Transverse colon (tissue), 3 donors: ENCODE measurements around the gene UBR3.
"Not testable (repeated sequence)": the region's sequence is repeated elsewhere in the genome, so short reads cannot be mapped to it uniquely, and the experiment has no call there.

Experiments
- CTCF ChIP-seq, 5 experiments: fragments of 200-600 bp in 3 of 5; fragments of 450-650 bp in 2 of 5; sonication (generic) in 3 of 5; IDR thresholded peaks; 1 replicate in 2 of 5; 2 replicates in 3 of 5; pipeline ENCODE4 v1.5.1; 2016 to 2017; ENCODE audit warnings: antibody characterized with exemption in 5 of 5, inconsistent platforms in 3 of 5, mild to moderate bottlenecking in 2 of 5, moderate library complexity in 1 of 5
- EP300 ChIP-seq: sonication (generic); formaldehyde crosslinking; IDR thresholded peaks from one replicate; pipeline ENCODE4 v1.6.1; 2017; ENCODE audit warnings: antibody characterized with exemption, low read depth
- POLR2A ChIP-seq: fragments of 450-650 bp; IDR thresholded peaks from one replicate; pipeline ENCODE4 v1.6.1; 2016; ENCODE audit warnings: antibody characterized with exemption, mild to moderate bottlenecking, moderate library complexity

- not testable (repeated sequence) for TF ChIP-seq POLR2A; CTCF (IDR thresholded peaks at IDR 0.05); EP300
These were observed 10.3 kb upstream of the UBR3 start for GRCh38 chr2:169816961-169817360.
